ENCODE results near the gene DCAF5. TPM values are rescaled to one million over a fixed set of nuclear protein-coding genes. Genes with fewer than 3 reads are reported as not detected.

The DCAF5 gene
- total and polyA plus RNA-seq, 2 of the 13 experiments (the other 11 are each of a cell fraction or from before 2014, with no cell fraction given), result 13.4 to 31.6 TPM

DNA sequence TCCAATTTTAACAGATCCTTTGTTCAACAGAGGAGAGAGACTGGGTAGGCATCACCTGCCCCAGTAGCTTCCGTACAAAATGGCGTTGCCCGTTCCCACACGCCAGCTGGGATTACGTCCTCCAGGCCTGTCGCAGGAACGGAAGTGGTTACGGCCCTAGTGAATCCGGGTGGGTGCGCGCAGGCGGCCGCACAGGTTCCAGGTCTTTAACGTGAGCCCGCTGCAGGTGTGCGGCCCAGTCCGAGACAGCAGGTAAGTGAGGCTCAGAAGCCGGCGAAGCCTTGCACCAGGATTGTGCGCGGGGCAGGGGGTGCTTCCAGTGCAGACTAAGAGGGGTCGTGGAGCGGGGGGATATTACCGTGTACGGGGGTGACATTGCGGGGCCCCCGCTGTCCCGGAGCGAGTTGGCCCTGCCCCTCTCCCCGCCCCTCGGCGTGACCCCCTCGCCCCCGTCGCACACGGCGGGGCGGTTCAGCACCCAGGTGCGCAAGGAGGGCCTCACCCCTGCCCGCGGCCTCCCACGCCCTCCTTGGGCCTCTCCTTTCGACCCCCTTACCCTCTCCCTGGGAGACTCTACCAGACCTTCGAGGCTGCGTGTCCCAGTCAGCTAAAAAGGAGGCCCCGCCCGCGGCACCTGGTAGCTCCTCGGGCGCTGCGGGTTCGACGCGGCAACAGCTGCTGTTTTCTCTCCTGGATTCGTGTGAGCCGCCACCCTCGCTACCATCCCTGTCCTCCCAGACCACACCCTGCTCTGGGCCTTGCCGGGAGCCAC, 38.6 kb upstream of the DCAF5 start, which contains the start of gene EXD2 (continued):
- TF ChIP-seq, protein P1, sequence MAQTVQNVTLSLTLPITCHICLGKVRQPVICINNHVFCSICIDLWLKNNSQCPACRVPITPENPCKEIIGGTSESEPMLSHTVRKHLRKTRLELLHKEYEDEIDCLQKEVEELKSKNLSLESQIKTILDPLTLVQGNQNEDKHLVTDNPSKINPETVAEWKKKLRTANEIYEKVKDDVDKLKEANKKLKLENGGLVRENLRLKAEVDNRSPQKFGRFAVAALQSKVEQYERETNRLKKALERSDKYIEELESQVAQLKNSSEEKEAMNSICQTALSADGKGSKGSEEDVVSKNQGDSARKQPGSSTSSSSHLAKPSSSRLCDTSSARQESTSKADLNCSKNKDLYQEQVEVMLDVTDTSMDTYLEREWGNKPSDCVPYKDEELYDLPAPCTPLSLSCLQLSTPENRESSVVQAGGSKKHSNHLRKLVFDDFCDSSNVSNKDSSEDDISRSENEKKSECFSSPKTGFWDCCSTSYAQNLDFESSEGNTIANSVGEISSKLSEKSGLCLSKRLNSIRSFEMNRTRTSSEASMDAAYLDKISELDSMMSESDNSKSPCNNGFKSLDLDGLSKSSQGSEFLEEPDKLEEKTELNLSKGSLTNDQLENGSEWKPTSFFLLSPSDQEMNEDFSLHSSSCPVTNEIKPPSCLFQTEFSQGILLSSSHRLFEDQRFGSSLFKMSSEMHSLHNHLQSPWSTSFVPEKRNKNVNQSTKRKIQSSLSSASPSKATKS (CRISPR knock-in tag; IDR thresholded peaks at IDR 0.05), result no peak
- TF ChIP-seq EED (CRISPR knock-in tag; IDR thresholded peaks at IDR 0.05), result no peak
- TF ChIP-seq, protein P2, sequence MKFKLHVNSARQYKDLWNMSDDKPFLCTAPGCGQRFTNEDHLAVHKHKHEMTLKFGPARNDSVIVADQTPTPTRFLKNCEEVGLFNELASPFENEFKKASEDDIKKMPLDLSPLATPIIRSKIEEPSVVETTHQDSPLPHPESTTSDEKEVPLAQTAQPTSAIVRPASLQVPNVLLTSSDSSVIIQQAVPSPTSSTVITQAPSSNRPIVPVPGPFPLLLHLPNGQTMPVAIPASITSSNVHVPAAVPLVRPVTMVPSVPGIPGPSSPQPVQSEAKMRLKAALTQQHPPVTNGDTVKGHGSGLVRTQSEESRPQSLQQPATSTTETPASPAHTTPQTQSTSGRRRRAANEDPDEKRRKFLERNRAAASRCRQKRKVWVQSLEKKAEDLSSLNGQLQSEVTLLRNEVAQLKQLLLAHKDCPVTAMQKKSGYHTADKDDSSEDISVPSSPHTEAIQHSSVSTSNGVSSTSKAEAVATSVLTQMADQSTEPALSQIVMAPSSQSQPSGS (CRISPR knock-in tag; IDR thresholded peaks at IDR 0.05), result peak; percentile 86
- TF ChIP-seq ZFYVE20 (CRISPR knock-in tag; IDR thresholded peaks at IDR 0.05; ENCODE audit: borderline replicate concordance, low read depth), result no peak
- TF ChIP-seq, protein P3, sequence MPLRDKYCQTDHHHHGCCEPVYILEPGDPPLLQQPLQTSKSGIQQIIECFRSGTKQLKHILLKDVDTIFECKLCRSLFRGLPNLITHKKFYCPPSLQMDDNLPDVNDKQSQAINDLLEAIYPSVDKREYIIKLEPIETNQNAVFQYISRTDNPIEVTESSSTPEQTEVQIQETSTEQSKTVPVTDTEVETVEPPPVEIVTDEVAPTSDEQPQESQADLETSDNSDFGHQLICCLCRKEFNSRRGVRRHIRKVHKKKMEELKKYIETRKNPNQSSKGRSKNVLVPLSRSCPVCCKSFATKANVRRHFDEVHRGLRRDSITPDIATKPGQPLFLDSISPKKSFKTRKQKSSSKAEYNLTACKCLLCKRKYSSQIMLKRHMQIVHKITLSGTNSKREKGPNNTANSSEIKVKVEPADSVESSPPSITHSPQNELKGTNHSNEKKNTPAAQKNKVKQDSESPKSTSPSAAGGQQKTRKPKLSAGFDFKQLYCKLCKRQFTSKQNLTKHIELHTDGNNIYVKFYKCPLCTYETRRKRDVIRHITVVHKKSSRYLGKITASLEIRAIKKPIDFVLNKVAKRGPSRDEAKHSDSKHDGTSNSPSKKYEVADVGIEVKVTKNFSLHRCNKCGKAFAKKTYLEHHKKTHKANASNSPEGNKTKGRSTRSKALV (CRISPR knock-in tag; IDR thresholded peaks at IDR 0.05), result 0 out of 2 replicates have a peak, but pooled peaks have one; percentile 23
- peak; percentile 76; the same call in 1 of the 2 replicates for TF ChIP-seq ZNF335 (CRISPR knock-in tag; IDR thresholded peaks at IDR 0.05)
- TF ChIP-seq BRCA1 (CRISPR knock-in tag; IDR thresholded peaks at IDR 0.05), result no peak
- peak; percentile 70 for TF ChIP-seq POLR2G (IDR thresholded peaks at IDR 0.05; ENCODE audit: low read depth, low read length)
- TF ChIP-seq ZNF460 (CRISPR knock-in tag; IDR thresholded peaks at IDR 0.05; ENCODE audit: borderline replicate concordance), result no peak
- TF ChIP-seq, protein P4, sequence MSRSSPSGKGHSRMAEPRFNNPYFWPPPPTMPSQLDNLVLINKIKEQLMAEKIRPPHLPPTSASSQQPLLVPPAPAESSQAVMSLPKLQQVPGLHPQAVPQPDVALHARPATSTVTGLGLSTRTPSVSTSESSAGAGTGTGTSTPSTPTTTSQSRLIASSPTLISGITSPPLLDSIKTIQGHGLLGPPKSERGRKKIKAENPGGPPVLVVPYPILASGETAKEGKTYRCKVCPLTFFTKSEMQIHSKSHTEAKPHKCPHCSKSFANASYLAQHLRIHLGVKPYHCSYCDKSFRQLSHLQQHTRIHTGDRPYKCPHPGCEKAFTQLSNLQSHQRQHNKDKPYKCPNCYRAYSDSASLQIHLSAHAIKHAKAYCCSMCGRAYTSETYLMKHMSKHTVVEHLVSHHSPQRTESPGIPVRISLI (CRISPR knock-in tag; IDR thresholded peaks at IDR 0.05; ENCODE audit: borderline replicate concordance), result peak; percentile 44; the same call in 1 of the 2 replicates
- TF ChIP-seq TARDBP (CRISPR knock-in tag; IDR thresholded peaks at IDR 0.05), result 0 out of 2 replicates have a peak, but pooled peaks have one; percentile 78
- TF ChIP-seq MLLT10 (CRISPR knock-in tag; IDR thresholded peaks at IDR 0.05), result no peak
- TF ChIP-seq MIXL1 (CRISPR knock-in tag; IDR thresholded peaks at IDR 0.05), result peak; percentile 39; the same call in 1 of the 2 replicates
- TF ChIP-seq, protein P5, sequence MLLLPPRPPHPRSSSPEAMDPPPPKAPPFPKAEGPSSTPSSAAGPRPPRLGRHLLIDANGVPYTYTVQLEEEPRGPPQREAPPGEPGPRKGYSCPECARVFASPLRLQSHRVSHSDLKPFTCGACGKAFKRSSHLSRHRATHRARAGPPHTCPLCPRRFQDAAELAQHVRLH (CRISPR knock-in tag; IDR thresholded peaks at IDR 0.05; ENCODE audit: borderline replicate concordance, low read depth), result peak; percentile 33; the same call in 1 of the 2 replicates
- TF ChIP-seq HES4 (CRISPR knock-in tag; IDR thresholded peaks at IDR 0.05; ENCODE audit: borderline replicate concordance), result no peak; the same call in 1 of the 2 replicates
- TF ChIP-seq ZMYM4 (CRISPR knock-in tag; IDR thresholded peaks at IDR 0.05), result peak; percentile 88
- TF ChIP-seq, protein P6, sequence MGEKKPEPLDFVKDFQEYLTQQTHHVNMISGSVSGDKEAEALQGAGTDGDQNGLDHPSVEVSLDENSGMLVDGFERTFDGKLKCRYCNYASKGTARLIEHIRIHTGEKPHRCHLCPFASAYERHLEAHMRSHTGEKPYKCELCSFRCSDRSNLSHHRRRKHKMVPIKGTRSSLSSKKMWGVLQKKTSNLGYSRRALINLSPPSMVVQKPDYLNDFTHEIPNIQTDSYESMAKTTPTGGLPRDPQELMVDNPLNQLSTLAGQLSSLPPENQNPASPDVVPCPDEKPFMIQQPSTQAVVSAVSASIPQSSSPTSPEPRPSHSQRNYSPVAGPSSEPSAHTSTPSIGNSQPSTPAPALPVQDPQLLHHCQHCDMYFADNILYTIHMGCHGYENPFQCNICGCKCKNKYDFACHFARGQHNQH (CRISPR knock-in tag; IDR thresholded peaks at IDR 0.05), result peak; percentile 70; the same call in 1 of the 2 replicates
- peak; percentile 36; the same call in 1 of the 2 replicates for TF ChIP-seq NFYB (CRISPR knock-in tag; IDR thresholded peaks at IDR 0.05)

Data from HepG2 (cell line).